ENCODE data around the gene TNRC18. TPM values are rescaled to one million over a fixed set of nuclear protein-coding genes. Genes with fewer than 3 reads are reported as not detected.

TNRC18 gene
- total and polyA plus RNA-seq, 2 of the 8 experiments (the other 6 are each of a cell fraction or from before 2014, with no cell fraction given) = 1.7 to 8.6 TPM

DNA sequence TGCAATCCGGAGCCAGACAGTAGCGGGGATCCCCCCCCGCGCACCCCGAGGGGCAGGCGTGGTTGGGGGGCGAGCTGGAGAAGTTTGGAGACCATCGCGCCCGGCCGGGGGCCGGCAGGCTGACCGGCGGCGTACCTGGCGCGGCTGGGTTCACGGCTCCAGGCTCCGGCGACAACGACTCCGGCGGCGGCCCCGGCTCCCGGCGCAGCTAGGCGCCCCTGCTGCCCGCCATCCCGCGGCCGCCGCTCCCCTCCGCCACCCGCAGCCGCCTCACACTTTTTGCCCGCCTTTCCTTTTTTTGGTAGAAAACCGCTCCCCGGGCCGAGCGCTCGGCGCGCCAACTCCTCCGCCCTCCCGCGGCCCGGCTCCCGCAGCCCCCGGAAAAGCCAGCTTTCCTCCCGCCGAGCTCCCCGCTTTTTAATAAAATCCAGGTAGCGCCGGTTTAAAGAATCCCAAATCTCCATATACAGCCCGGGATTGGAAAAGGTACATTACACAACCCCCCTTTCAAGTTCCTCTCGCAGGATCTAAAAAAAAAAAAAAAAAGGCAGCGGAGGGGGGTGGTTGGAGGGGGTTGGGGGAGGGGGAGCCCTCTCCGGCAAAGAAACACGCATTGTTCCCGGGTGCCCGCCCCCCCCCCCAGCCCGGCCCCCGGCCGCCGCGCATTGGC, at the start of gene TNRC18 (continued):
- TF ChIP-seq TAF1 (IDR thresholded peaks at IDR 0.05; ENCODE audit: low read depth, low read length) (peak; percentile 46; the same call in 1 of the 2 replicates), SP4 (IDR thresholded peaks at IDR 0.05; ENCODE audit: low read length) (peak; percentile 14; the same call in 1 of the 2 replicates), RBBP5 (IDR thresholded peaks at IDR 0.05; ENCODE audit: borderline replicate concordance, low read depth, low read length) (peak; percentile 35; the same call in 1 of the 2 replicates), TCF12 (IDR thresholded peaks at IDR 0.05; ENCODE audit: low read depth, low read length) (no peak)
